Stomach smooth muscle (tissue), 2 donors: ENCODE measurements around the gene MGAT2.
"Not testable (repeated sequence)": the region's sequence is repeated elsewhere in the genome, so short reads cannot be mapped to it uniquely, and the experiment has no call there.

Source experiments
- H3K27ac ChIP-seq: one replicate; pipeline ENCODE4 v1.7.0; 2013; ENCODE audit warnings: mild to moderate bottlenecking, low read length, inconsistent platforms
- H3K27me3 ChIP-seq, 2 donors: one replicate each; pipeline ENCODE4 v1.7.0; 2013; ENCODE audit warnings: low read length in 2 of 2; ENCODE audit not compliant: insufficient read depth in 2 of 2, control insufficient read depth in 1 of 2
- H3K36me3 ChIP-seq, 2 donors: one replicate each; pipeline ENCODE4 v1.7.0; 2013; ENCODE audit warnings: low read length in 2 of 2; ENCODE audit not compliant: control insufficient read depth in 2 of 2, insufficient read depth in 2 of 2
- H3K4me1 ChIP-seq: one replicate; pipeline ENCODE4 v1.7.0; 2013; ENCODE audit warnings: low read length; ENCODE audit not compliant: control insufficient read depth, insufficient read depth
- H3K4me3 ChIP-seq, 2 donors: one replicate each; pipeline ENCODE4 v1.7.0; 2013; ENCODE audit warnings: low read length in 2 of 2
- H3K9ac ChIP-seq, 2 donors: one replicate each; pipeline ENCODE4 v1.7.0; 2013; ENCODE audit warnings: low read length in 2 of 2, mild to moderate bottlenecking in 1 of 2
- H3K9me3 ChIP-seq, 2 donors: one replicate each; pipeline ENCODE4 v1.7.0; 2013; ENCODE audit warnings: low read length in 2 of 2; ENCODE audit not compliant: control insufficient read depth in 2 of 2
- donor health status: healthy.
- donor health status: Pancreatic carcinoma.

MGAT2 gene

DNA sequence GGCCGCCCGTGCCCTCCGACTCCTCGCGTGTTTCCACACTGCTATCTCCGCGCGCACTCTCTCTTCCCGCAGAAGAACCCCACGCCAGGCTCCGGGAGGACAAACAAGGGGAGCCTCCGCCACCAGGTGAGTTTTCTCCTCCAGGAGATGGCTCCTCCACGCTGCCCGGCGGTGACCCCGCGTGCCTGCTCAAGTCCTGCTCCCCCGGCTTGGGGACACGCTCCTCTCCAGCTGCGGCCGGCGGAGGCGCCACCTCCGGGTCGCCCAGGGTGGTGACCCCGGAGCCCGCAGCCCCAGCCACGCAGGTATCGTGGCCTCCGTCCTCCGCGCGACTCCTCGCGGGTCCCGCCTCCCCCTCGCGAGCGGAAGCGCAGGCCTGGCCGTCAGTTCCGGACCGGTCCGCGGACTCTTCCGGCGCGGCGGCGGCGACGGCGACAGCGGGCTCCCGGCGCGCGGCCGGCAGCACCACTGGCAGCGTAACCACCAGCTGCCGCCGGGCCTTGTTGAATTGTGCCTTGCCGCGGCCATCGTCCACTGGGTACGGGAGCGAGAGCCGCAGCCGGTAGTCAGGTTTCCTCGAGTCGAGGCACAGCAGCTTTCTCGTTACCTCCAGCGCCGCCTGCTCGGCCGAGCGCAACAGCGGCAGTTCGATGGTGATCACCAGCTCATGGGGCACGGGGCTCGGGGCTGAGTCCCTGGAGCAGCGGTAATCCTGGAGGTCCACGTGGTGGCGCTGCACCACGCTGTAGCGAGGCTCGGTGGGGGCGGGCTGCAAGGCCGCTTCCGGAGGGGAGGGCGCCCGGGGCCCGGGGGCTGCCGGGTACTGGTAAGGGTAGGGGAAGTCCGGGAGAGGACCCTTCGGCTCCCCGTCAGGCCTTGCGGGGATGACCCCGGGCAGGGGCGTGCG, 13.3 kb downstream of the MGAT2 start:
- H3K9ac ChIP-seq = peak overlapping the region; percentile 81 to 87
- peak overlapping the region; percentile 91 for H3K27ac ChIP-seq
- no peaks in the 10 kb centered on the region for H3K9me3 ChIP-seq
- peaks cover 11% of the 10 kb centered on the region for H3K4me1 ChIP-seq
- H3K4me3 ChIP-seq = peak overlapping the region; percentile 85 to 93
- no peaks in the 10 kb centered on the region for H3K27me3 ChIP-seq
- H3K36me3 ChIP-seq = no peaks in the 10 kb centered on the region

DNA sequence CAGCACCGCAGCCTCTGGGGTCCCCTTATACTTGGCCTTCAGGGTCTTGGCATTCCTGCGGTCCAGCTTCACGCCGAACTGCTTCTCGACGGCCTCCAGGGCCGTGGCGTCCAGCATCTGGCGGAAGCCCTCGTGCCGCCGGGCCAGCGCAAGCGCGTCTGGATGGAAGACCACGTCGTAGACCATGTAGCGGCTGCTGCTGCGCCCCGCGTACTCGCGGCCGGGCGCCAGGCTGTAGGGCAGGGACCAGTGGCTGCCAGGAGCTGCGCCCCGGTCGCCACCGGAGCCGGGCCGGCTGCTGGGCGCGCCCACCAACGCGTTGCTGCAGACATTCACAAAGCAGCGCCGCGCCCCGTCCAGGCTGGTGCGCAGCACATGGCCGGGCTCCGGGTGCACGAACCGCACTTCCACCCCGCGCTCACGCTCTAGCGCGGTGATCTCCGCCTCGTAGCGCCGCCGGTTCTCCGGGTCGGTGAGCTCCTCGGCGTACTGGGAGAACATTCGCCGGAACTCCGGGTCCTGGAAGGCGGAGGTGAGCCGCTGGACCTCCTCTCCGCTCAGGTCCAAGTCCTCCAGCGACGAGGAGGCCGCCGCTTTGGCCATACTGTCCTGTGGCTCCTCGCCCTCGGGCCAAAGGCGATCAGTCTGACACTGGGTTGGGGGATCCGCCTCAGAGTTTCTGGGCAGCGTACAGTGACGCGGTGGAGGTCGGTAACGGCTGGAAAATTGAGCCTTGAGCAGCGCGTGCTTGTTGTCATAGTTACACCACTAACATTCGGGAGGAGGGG, 14.1 kb downstream of the MGAT2 start, which contains the start of gene DNAAF2:
Gene DNAAF2 (minus strand): TSS at position 698 of the 788 bp plus-strand sequence. CDS start 95 bp downstream, at position 603.
- no peaks in the 10 kb centered on the region for H3K27me3 ChIP-seq
- H3K36me3 ChIP-seq = no peaks in the 10 kb centered on the region
- peak within 1 kb of the TSS; percentile 91 for H3K27ac ChIP-seq
- peak within 1 kb of the TSS; percentile 85 to 93 for H3K4me3 ChIP-seq
- H3K9ac ChIP-seq = peak within 1 kb of the TSS; percentile 81 to 87
- H3K9me3 ChIP-seq = no peaks in the 10 kb centered on the region
- H3K4me1 ChIP-seq = peaks cover 11% of the 10 kb centered on the region

DNA sequence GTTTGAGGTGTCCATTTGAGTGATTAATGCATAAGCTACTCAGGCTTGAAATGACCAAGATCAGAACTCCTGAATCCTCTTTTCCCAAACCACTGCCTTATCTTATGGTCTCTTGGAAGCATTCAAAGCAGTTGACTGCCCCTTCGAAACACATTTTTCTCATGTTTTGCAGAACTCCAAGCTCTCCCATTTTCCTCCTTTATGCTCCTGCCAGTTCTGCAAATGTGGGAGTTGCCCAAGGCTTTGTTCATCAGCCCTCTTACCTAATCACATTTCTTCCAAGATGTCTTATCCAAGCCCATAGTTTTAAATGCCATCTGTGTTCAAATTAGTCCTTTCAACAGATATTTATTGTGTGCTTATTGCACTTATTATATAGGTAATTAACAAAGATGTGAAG, 16.3 kb downstream of the MGAT2 start:
- H3K9me3 ChIP-seq = no peaks in the 10 kb centered on the region
- H3K36me3 ChIP-seq = no peaks in the 10 kb centered on the region
- H3K27me3 ChIP-seq = no peaks in the 10 kb centered on the region
- no peak overlapping the region for H3K4me3 ChIP-seq
- H3K4me1 ChIP-seq = peaks cover 11% of the 10 kb centered on the region
- no peak overlapping the region for H3K27ac ChIP-seq
- no peak overlapping the region for H3K9ac ChIP-seq

GRCh38 chr14:49637534-49638078, 17.0 kb downstream of the MGAT2 start:
- no peak overlapping the region for H3K4me3 ChIP-seq
- H3K27me3 ChIP-seq = no peaks in the 10 kb centered on the region
- H3K9ac ChIP-seq = no peak overlapping the region
- no peak overlapping the region for H3K27ac ChIP-seq
- H3K36me3 ChIP-seq = no peaks in the 10 kb centered on the region
- peaks cover 11% of the 10 kb centered on the region for H3K4me1 ChIP-seq
- no peaks in the 10 kb centered on the region for H3K9me3 ChIP-seq

GRCh38 chr14:49640540-49641417, 20.2 kb downstream of the MGAT2 start:
- no peak overlapping the region for H3K4me3 ChIP-seq
- H3K27me3 ChIP-seq = no peaks in the 10 kb centered on the region
- no peak overlapping the region for H3K27ac ChIP-seq
- H3K4me1 ChIP-seq = peaks cover 3% of the 10 kb centered on the region
- no peaks in the 10 kb centered on the region for H3K9me3 ChIP-seq
- H3K36me3 ChIP-seq = no peaks in the 10 kb centered on the region
- H3K9ac ChIP-seq = no peak overlapping the region

- no peak overlapping the region for H3K27ac ChIP-seq
- no peak overlapping the region for H3K9ac ChIP-seq
- no peaks in the 10 kb centered on the region for H3K36me3 ChIP-seq
- no peaks in the 10 kb centered on the region for H3K9me3 ChIP-seq
- H3K27me3 ChIP-seq = no peaks in the 10 kb centered on the region
- H3K4me1 ChIP-seq = peaks cover 3% of the 10 kb centered on the region
- no peak overlapping the region for H3K4me3 ChIP-seq
Measured at GRCh38 chr14:49641697-49642129, 21.1 kb downstream of the MGAT2 start.

GRCh38 chr14:49642163-49642562, 21.6 kb downstream of the MGAT2 start:
- Histone ChIP-seq H3K4me1 (peaks cover 3% of the 10 kb centered on the region), H3K36me3 (no peaks in the 10 kb centered on the region), H3K9me3 (no peaks in the 10 kb centered on the region), H3K27me3 (no peaks in the 10 kb centered on the region), H3K9ac (no peak overlapping the region), H3K4me3 (no peak overlapping the region), H3K27ac (no peak overlapping the region)

- no peak overlapping the region for H3K4me3 ChIP-seq
- H3K9me3 ChIP-seq = no peaks in the 10 kb centered on the region
- no peaks in the 10 kb centered on the region for H3K4me1 ChIP-seq
- H3K36me3 ChIP-seq = no peaks in the 10 kb centered on the region
- no peak overlapping the region for H3K9ac ChIP-seq
- no peaks in the 10 kb centered on the region for H3K27me3 ChIP-seq
- H3K27ac ChIP-seq = no peak overlapping the region
Measured at GRCh38 chr14:49653508-49653907, 32.9 kb downstream of the MGAT2 start.

DNA sequence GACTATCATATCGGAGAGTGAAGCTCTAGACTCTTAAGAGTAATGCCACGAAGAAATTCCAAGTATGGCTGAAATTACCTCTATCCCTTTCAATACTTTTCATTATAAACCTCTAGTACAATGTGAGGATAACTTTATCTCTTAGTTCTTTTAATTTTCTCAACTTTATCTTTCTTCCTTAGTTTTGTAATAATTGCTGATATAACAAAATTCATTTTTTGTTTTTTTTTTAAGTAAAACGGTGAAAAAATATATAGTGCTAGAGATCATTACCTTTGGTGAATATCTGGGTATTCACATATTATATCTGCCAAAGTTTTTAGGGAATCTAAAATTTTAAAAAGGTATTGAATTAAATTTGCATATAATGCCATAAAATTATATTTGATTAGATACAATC, 33.9 kb downstream of the MGAT2 start:
- Histone ChIP-seq H3K27me3 (no peaks in the 10 kb centered on the region), H3K36me3 (no peaks in the 10 kb centered on the region), H3K9ac (no peak overlapping the region), H3K4me3 (no peak overlapping the region), H3K27ac (no peak overlapping the region), H3K4me1 (no peaks in the 10 kb centered on the region), H3K9me3 (no peaks in the 10 kb centered on the region)

DNA sequence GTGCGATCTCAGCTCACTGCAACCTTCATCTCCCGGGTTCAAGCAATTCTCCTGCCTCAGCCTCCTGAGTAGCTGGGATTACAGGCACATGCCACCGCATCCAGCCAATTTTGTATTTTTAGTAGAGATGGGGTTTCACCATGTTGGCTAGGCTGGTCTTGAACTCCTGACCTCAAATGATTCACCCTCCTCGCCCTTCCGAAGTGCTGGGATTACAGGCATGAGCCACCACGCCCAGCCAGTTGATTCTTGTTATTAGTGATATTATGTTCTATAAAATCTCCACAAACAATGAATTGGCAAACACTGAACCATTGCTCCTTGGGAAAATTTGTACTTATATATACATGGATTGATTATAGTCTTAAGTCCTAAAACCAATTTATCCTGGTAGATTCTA, 36.9 kb downstream of the MGAT2 start:
- H3K9ac ChIP-seq, H3K27ac ChIP-seq, H3K4me3 ChIP-seq, H3K27me3 ChIP-seq, H3K36me3 ChIP-seq, H3K9me3 ChIP-seq, H3K4me1 ChIP-seq: not testable (repeated sequence)
